ENCODE results near the gene WDFY3. TPM values are rescaled to one million over a fixed set of nuclear protein-coding genes. Genes with fewer than 3 reads are reported as not detected.

WDFY3 gene
- total and polyA plus RNA-seq, 2 experiments from 2014 or later = 8.0 to 89.0 TPM

GRCh38 chr4:84803720-84804119 is 162.8 kb downstream of the WDFY3 start (continued):
- TF ChIP-seq, protein P1, sequence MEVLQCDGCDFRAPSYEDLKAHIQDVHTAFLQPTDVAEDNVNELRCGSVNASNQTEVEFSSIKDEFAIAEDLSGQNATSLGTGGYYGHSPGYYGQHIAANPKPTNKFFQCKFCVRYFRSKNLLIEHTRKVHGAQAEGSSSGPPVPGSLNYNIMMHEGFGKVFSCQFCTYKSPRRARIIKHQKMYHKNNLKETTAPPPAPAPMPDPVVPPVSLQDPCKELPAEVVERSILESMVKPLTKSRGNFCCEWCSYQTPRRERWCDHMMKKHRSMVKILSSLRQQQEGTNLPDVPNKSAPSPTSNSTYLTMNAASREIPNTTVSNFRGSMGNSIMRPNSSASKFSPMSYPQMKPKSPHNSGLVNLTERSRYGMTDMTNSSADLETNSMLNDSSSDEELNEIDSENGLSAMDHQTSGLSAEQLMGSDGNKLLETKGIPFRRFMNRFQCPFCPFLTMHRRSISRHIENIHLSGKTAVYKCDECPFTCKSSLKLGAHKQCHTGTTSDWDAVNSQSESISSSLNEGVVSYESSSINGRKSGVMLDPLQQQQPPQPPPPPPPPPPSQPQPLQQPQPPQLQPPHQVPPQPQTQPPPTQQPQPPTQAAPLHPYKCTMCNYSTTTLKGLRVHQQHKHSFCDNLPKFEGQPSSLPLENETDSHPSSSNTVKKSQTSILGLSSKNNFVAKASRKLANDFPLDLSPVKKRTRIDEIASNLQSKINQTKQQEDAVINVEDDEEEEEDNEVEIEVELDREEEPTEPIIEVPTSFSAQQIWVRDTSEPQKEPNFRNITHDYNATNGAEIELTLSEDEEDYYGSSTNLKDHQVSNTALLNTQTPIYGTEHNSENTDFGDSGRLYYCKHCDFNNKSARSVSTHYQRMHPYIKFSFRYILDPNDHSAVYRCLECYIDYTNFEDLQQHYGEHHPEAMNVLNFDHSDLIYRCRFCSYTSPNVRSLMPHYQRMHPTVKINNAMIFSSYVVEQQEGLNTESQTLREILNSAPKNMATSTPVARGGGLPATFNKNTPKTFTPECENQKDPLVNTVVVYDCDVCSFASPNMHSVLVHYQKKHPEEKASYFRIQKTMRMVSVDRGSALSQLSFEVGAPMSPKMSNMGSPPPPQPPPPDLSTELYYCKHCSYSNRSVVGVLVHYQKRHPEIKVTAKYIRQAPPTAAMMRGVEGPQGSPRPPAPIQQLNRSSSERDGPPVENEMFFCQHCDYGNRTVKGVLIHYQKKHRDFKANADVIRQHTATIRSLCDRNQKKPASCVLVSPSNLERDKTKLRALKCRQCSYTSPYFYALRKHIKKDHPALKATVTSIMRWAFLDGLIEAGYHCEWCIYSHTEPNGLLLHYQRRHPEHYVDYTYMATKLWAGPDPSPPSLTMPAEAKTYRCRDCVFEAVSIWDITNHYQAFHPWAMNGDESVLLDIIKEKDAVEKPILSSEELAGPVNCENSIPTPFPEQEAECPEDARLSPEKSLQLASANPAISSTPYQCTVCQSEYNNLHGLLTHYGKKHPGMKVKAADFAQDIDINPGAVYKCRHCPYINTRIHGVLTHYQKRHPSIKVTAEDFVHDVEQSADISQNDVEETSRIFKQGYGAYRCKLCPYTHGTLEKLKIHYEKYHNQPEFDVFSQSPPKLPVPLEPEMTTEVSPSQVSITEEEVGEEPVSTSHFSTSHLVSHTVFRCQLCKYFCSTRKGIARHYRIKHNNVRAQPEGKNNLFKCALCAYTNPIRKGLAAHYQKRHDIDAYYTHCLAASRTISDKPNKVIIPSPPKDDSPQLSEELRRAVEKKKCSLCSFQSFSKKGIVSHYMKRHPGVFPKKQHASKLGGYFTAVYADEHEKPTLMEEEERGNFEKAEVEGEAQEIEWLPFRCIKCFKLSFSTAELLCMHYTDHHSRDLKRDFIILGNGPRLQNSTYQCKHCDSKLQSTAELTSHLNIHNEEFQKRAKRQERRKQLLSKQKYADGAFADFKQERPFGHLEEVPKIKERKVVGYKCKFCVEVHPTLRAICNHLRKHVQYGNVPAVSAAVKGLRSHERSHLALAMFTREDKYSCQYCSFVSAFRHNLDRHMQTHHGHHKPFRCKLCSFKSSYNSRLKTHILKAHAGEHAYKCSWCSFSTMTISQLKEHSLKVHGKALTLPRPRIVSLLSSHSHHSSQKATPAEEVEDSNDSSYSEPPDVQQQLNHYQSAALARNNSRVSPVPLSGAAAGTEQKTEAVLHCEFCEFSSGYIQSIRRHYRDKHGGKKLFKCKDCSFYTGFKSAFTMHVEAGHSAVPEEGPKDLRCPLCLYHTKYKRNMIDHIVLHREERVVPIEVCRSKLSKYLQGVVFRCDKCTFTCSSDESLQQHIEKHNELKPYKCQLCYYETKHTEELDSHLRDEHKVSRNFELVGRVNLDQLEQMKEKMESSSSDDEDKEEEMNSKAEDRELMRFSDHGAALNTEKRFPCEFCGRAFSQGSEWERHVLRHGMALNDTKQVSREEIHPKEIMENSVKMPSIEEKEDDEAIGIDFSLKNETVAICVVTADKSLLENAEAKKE (CRISPR knock-in tag; IDR thresholded peaks at IDR 0.05) = no peak
- TF ChIP-seq EZH2 (IDR thresholded peaks at IDR 0.05; ENCODE audit: low read depth, unreplicated experiment) = no peak
- no peak for TF ChIP-seq EZH2phosphoT487 (IDR thresholded peaks at IDR 0.05; ENCODE audit: unreplicated experiment)

DNA sequence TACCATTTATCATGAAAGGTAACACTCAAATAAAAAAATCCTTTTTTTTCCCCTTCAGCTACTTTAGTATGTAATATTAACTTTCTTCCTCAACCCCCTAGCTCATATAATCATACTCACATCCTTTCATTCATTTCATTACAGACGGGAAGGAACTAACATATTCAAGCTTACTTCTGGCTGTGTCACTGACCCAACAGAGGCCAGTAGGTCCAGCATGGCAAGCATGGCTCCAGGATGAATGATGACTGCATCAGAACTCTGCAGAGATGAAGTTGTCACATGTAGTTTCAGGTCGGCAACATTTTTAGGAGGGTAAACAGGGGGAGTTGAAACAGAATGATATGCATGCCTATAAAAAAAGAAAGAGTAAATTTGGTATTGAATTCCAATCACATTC is 163.4 kb downstream of the WDFY3 start:
- H3K9me2 ChIP-seq (ENCODE audit: insufficient read depth) = no peaks in the 10 kb centered on the region
- H2AFZ ChIP-seq = no peak overlapping the region
- Mint-ChIP-seq H3K4me3 (no peak overlapping the region), H3K27ac (no peak overlapping the region), H3K27me3 (ENCODE audit: insufficient read depth, low read depth, poor library complexity) (no peaks in the 10 kb centered on the region), H3K4me1 (no peaks in the 10 kb centered on the region), H3K9me3 (no peaks in the 10 kb centered on the region), H3K36me3 (ENCODE audit: low read depth) (peaks cover 15% of the 10 kb centered on the region)
- no peaks in the 10 kb centered on the region for H3K4me1 ChIP-seq (ENCODE audit: insufficient read depth)
- H3K4me3 ChIP-seq = no peak overlapping the region
- no peak overlapping the region for H3K4me2 ChIP-seq
- no peak overlapping the region for H3K27ac ChIP-seq (ENCODE audit: low read depth)
- TF ChIP-seq, protein P2, sequence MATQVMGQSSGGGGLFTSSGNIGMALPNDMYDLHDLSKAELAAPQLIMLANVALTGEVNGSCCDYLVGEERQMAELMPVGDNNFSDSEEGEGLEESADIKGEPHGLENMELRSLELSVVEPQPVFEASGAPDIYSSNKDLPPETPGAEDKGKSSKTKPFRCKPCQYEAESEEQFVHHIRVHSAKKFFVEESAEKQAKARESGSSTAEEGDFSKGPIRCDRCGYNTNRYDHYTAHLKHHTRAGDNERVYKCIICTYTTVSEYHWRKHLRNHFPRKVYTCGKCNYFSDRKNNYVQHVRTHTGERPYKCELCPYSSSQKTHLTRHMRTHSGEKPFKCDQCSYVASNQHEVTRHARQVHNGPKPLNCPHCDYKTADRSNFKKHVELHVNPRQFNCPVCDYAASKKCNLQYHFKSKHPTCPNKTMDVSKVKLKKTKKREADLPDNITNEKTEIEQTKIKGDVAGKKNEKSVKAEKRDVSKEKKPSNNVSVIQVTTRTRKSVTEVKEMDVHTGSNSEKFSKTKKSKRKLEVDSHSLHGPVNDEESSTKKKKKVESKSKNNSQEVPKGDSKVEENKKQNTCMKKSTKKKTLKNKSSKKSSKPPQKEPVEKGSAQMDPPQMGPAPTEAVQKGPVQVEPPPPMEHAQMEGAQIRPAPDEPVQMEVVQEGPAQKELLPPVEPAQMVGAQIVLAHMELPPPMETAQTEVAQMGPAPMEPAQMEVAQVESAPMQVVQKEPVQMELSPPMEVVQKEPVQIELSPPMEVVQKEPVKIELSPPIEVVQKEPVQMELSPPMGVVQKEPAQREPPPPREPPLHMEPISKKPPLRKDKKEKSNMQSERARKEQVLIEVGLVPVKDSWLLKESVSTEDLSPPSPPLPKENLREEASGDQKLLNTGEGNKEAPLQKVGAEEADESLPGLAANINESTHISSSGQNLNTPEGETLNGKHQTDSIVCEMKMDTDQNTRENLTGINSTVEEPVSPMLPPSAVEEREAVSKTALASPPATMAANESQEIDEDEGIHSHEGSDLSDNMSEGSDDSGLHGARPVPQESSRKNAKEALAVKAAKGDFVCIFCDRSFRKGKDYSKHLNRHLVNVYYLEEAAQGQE (IDR thresholded peaks at IDR 0.05; ENCODE audit: unreplicated experiment) = no peak
- TF ChIP-seq, protein P3, sequence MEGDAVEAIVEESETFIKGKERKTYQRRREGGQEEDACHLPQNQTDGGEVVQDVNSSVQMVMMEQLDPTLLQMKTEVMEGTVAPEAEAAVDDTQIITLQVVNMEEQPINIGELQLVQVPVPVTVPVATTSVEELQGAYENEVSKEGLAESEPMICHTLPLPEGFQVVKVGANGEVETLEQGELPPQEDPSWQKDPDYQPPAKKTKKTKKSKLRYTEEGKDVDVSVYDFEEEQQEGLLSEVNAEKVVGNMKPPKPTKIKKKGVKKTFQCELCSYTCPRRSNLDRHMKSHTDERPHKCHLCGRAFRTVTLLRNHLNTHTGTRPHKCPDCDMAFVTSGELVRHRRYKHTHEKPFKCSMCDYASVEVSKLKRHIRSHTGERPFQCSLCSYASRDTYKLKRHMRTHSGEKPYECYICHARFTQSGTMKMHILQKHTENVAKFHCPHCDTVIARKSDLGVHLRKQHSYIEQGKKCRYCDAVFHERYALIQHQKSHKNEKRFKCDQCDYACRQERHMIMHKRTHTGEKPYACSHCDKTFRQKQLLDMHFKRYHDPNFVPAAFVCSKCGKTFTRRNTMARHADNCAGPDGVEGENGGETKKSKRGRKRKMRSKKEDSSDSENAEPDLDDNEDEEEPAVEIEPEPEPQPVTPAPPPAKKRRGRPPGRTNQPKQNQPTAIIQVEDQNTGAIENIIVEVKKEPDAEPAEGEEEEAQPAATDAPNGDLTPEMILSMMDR (conservative IDR thresholded peaks at IDR 0.05; ENCODE audit: low read depth in 2 of 2) = no peak
- TF ChIP-seq ETS1 (IDR thresholded peaks at IDR 0.05) = no peak
- no peak for TF ChIP-seq JUNB (IDR thresholded peaks at IDR 0.05; ENCODE audit: unreplicated experiment)
- no peak for DNase-seq (ENCODE audit: low spot score)
- no peaks in the 10 kb centered on the region for H3F3A ChIP-seq (replicated peaks; ENCODE audit: low read depth)
- no peaks in the 10 kb centered on the region for H3K36me3 ChIP-seq (ENCODE audit: insufficient read depth)
- ATAC-seq = no peak
- H4K20me1 ChIP-seq (replicated peaks; ENCODE audit: insufficient read depth) = no peaks in the 10 kb centered on the region; the same call in 1 of the 2 replicates
- H3K27me3 ChIP-seq (ENCODE audit: insufficient read depth) = no peaks in the 10 kb centered on the region
- no peaks in the 10 kb centered on the region for H3K79me2 ChIP-seq (replicated peaks; ENCODE audit: insufficient read depth)
